ENCODE results near the gene RERE. TPM values are rescaled to one million over a fixed set of nuclear protein-coding genes. Genes with fewer than 3 reads are reported as not detected.

Gene RERE
- polyA plus RNA-seq, 1 of the 3 experiments (the other 2 are of a cell fraction) = 8.1 TPM

- Histone ChIP-seq H3K9me3 (no peaks in the 10 kb centered on the region), H3F3A (replicated peaks; ENCODE audit: insufficient read depth) (peaks cover 34% of the 10 kb centered on the region), H3K4me3 (ENCODE audit: low read depth in 2 of 2, low read length in 1 of 2) (no peak overlapping the region), H3K79me2 (ENCODE audit: insufficient read depth) (peaks cover 19% of the 10 kb centered on the region), H3K36me3 (replicated peaks in 1 of 2; ENCODE audit: control insufficient read depth in 1 of 2, insufficient read depth in 2 of 2, low read length in 1 of 2) (no peaks in the 10 kb centered on the region), H3K9me2 (no peaks in the 10 kb centered on the region), H3K4me2 (no peak overlapping the region; the same call in 1 of the 2 replicates), H3K27ac (ENCODE audit: low read depth in 2 of 2, low read length in 1 of 2) (peak overlapping the region; percentile 45 to 67; a peak in 2 of 4 replicates), H4K20me1 (ENCODE audit: insufficient read depth) (peaks cover 6% of the 10 kb centered on the region; the same call in 1 of the 2 replicates), H3K9ac (no peak overlapping the region), H2AFZ (ENCODE audit: low read depth) (no peak overlapping the region), H3K27me3 (ENCODE audit: insufficient read depth) (no peaks in the 10 kb centered on the region), H3K4me1 (ENCODE audit: control insufficient read depth in 1 of 2, insufficient read depth in 2 of 2, low read depth in 1 of 2, low read length in 1 of 2) (peaks cover 36 to 45% of the 10 kb centered on the region in 2 experiments; a peak in 3 of 4 replicates)
- ChIA-PET POLR2A (interaction anchor here (1.2 kb wide), 1 partner anchor 172 kb away, joined by 5 read pairs; the partner anchor contains the start of gene ENO1), CTCF (interaction anchor here (0.6 to 3.7 kb wide), 11 partner anchors 12 to 355 kb away, joined by 3 to 29 read pairs (median 3); no protein-coding TSS in a partner anchor)
- DNase-seq = no peak
- TF ChIP-seq RXRA (IDR thresholded peaks at IDR 0.05; ENCODE audit: borderline replicate concordance, low read depth) (no peak), SIN3A (IDR thresholded peaks at IDR 0.05; ENCODE audit: borderline replicate concordance, low read depth, low read length) (no peak), FOXM1 (IDR thresholded peaks at IDR 0.05; ENCODE audit: low read depth) (no peak), RCOR1 (IDR thresholded peaks at IDR 0.05; ENCODE audit: low read length) (no peak), POLR2AphosphoS5 (IDR thresholded peaks at IDR 0.05; ENCODE audit: low read depth, low read length) (no peak)
- WGBS (ENCODE audit: low lambda C conversion rate) = 100% methylated on average over 1 of the region's 1 CpG
These were observed 111.1 kb downstream of the RERE start for GRCh38 chr1:8706291-8706690.

- Histone ChIP-seq H3K36me3 (replicated peaks in 1 of 2; ENCODE audit: control insufficient read depth in 1 of 2, insufficient read depth in 2 of 2, low read length in 1 of 2) (no peaks in the 10 kb centered on the region), H3K9me2 (no peaks in the 10 kb centered on the region), H4K20me1 (ENCODE audit: insufficient read depth) (peaks cover 16% of the 10 kb centered on the region), H3K27me3 (ENCODE audit: insufficient read depth) (no peaks in the 10 kb centered on the region), H3K9me3 (no peaks in the 10 kb centered on the region), H3K4me1 (ENCODE audit: control insufficient read depth in 1 of 2, insufficient read depth in 2 of 2, low read depth in 1 of 2, low read length in 1 of 2) (peaks cover 32 to 52% of the 10 kb centered on the region in 2 experiments; a peak in 3 of 4 replicates), H3K27ac (ENCODE audit: low read depth in 2 of 2, low read length in 1 of 2) (no peak overlapping the region), H3K4me3 (ENCODE audit: low read depth in 2 of 2, low read length in 1 of 2) (no peak overlapping the region), H3K4me2 (no peak overlapping the region), H2AFZ (ENCODE audit: low read depth) (no peak overlapping the region), H3K9ac (no peak overlapping the region), H3F3A (replicated peaks; ENCODE audit: insufficient read depth) (peaks cover 42% of the 10 kb centered on the region), H3K79me2 (ENCODE audit: insufficient read depth) (peaks cover 31% of the 10 kb centered on the region)
- WGBS (ENCODE audit: low lambda C conversion rate) = 81% methylated on average over 2 of the region's 2 CpGs
- CTCF ChIA-PET = interaction anchor here (0.7 to 6.5 kb wide), 5 partner anchors 14 to 144 kb away, joined by 3 to 39 read pairs (median 15); no protein-coding TSS in a partner anchor
- TF ChIP-seq, protein P1, sequence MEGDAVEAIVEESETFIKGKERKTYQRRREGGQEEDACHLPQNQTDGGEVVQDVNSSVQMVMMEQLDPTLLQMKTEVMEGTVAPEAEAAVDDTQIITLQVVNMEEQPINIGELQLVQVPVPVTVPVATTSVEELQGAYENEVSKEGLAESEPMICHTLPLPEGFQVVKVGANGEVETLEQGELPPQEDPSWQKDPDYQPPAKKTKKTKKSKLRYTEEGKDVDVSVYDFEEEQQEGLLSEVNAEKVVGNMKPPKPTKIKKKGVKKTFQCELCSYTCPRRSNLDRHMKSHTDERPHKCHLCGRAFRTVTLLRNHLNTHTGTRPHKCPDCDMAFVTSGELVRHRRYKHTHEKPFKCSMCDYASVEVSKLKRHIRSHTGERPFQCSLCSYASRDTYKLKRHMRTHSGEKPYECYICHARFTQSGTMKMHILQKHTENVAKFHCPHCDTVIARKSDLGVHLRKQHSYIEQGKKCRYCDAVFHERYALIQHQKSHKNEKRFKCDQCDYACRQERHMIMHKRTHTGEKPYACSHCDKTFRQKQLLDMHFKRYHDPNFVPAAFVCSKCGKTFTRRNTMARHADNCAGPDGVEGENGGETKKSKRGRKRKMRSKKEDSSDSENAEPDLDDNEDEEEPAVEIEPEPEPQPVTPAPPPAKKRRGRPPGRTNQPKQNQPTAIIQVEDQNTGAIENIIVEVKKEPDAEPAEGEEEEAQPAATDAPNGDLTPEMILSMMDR (IDR thresholded peaks at IDR 0.05) = no peak
- TF ChIP-seq, protein P2, sequence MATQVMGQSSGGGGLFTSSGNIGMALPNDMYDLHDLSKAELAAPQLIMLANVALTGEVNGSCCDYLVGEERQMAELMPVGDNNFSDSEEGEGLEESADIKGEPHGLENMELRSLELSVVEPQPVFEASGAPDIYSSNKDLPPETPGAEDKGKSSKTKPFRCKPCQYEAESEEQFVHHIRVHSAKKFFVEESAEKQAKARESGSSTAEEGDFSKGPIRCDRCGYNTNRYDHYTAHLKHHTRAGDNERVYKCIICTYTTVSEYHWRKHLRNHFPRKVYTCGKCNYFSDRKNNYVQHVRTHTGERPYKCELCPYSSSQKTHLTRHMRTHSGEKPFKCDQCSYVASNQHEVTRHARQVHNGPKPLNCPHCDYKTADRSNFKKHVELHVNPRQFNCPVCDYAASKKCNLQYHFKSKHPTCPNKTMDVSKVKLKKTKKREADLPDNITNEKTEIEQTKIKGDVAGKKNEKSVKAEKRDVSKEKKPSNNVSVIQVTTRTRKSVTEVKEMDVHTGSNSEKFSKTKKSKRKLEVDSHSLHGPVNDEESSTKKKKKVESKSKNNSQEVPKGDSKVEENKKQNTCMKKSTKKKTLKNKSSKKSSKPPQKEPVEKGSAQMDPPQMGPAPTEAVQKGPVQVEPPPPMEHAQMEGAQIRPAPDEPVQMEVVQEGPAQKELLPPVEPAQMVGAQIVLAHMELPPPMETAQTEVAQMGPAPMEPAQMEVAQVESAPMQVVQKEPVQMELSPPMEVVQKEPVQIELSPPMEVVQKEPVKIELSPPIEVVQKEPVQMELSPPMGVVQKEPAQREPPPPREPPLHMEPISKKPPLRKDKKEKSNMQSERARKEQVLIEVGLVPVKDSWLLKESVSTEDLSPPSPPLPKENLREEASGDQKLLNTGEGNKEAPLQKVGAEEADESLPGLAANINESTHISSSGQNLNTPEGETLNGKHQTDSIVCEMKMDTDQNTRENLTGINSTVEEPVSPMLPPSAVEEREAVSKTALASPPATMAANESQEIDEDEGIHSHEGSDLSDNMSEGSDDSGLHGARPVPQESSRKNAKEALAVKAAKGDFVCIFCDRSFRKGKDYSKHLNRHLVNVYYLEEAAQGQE (IDR thresholded peaks at IDR 0.05; ENCODE audit: low read depth, low read length) = no peak
- no peak for TF ChIP-seq MXI1 (IDR thresholded peaks at IDR 0.05; ENCODE audit: low read depth, low read length)
- no peak for DNase-seq
- POLR2A ChIA-PET = no interaction called here
These were observed 112.5 kb downstream of the RERE start for GRCh38 chr1:8704866-8705506.

Measured in SK-N-SH (cell line).